Suprapubic skin (tissue), 3 donors: ENCODE data around the gene C11orf86.

Experiments
- CTCF ChIP-seq, 2 donors: fragments of 200-600 bp in 1 of 2; fragments of 450-650 bp in 1 of 2; sonication (generic) in 1 of 2; IDR thresholded peaks; one replicate each; pipeline ENCODE4 v1.5.1; 2016 to 2019; ENCODE audit warnings: antibody characterized with exemption in 2 of 2, mild to moderate bottlenecking in 1 of 2, moderate library complexity in 1 of 2
- POLR2A ChIP-seq, 2 donors: fragments of 450-650 bp; IDR thresholded peaks; one replicate each; pipeline ENCODE4 v1.6.1; 2017; ENCODE audit warnings: antibody characterized with exemption in 2 of 2, mild to moderate bottlenecking in 2 of 2, moderate library complexity in 2 of 2

DNA sequence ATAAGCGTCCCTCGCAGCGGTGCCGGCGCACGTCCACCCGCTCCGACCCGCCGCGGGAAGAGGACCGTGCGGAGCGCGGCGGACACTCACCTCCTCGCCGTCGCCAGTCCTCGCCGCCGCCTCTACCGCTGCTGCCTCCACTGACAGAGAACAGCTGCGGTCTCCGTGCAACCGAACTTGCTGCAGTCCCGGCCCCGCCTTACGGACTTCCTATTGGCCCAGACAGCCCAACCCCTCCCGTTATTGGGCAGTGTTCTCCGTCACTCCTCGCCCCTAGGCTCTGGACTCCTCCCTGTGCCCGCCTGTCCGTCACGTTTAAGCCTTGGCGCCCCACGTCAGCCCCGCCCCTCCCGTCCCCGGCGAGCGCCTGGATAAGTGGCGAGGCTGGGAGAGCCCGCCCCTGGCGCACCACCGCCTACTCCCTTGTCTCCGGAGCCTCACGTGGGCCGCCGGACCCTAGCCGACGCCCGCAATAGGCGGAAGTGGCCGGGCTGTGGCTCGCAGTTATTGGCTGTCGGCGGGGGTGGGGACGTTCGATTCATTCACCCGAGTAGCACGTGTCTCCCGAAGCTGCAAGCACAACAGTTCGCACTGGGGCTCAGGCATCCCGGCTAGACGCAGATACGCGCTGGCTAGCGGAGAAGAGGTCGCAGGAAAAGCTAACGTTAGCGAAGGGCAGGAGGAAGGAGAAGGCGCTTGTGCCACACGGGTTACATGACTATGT, 16.7 kb upstream of the C11orf86 start, which contains the start of gene PC:
- TF ChIP-seq POLR2A (IDR thresholded peaks at IDR 0.05) (peak in 1 of 2 donors; percentile 28), CTCF (IDR thresholded peaks at IDR 0.05) (no peak)
